Measurements from ENCODE around the gene SDC3.
"Not testable (repeated sequence)": the region's sequence is repeated elsewhere in the genome, so short reads cannot be mapped to it uniquely, and the experiment has no call there.

Gene SDC3, protein sequence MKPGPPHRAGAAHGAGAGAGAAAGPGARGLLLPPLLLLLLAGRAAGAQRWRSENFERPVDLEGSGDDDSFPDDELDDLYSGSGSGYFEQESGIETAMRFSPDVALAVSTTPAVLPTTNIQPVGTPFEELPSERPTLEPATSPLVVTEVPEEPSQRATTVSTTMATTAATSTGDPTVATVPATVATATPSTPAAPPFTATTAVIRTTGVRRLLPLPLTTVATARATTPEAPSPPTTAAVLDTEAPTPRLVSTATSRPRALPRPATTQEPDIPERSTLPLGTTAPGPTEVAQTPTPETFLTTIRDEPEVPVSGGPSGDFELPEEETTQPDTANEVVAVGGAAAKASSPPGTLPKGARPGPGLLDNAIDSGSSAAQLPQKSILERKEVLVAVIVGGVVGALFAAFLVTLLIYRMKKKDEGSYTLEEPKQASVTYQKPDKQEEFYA

DNA sequence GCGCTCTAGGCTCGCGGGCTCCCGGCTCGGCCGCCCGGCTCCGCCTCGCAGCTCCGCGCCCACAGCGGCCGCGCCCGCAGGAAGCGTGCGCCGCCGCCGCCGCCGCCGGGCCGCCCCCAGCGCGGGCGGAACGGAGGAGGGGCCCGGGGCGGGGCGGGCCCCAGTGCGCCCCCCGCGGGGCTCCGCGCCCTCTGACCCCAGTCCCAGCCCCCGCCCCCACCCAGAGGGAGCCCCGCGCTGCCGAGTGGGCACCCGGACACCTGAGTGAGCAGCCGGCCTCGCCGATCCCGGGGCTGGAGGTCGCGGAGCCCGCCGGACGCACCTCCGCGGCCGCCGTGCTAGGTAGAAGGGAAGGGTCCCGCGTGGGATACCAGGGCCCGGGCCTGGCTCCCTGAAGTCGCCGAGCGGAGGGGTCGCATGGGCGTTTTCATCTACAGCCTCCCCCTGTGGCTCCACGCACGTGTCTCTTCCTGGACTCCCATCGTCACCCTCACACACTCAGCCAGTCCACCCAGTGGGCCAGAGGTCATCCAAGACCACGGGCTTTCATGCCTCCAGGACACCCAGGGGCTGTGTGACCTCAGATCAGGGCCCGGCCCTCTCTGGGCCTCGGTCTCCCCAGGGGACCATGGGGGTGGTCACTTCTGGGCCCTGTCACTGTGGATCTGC, at the start of gene SDC3:
SDC3 (minus strand) TSS at position 63 of the 669 bp plus-strand sequence. CDS start 172 bp downstream, outside the sequence.
- no peak for DNase-seq

DNA sequence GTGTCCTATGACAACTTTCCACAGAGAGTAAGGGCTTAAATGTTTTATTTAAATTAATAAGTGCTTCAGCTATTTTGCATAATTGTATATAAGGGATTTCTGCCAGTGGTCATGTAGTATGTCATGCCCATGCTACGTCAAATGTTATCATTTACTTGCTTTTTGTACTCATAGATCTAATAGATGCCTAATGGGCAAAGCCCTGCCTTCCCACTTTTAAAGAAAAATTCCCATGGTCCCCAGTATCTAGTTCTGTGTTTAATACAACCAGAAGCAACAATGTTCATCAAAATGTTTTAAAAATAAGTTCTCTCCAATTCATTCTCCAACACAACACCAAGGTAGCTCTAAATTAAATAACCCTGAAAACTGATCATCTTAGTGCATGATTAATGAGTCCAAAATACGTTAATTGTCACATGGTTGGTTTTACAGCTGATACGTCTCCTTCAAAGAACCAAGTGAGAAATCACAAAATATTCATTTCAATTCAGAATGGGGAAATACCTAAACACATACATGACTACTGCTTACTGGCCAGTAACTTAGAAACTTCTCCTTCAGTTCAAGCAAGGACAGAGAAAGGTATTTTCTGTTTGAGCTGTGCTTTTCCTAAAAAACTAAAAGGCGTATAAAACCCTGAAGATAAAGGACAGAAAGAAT, 49.1 kb upstream of the SDC3 start:
- DNase-seq = no peak

GRCh38 chr1:30955448-30956015, 47.0 kb upstream of the SDC3 start:
- no peak for DNase-seq

- no peak for DNase-seq
Measured at GRCh38 chr1:30953685-30954084, 45.1 kb upstream of the SDC3 start.

DNA sequence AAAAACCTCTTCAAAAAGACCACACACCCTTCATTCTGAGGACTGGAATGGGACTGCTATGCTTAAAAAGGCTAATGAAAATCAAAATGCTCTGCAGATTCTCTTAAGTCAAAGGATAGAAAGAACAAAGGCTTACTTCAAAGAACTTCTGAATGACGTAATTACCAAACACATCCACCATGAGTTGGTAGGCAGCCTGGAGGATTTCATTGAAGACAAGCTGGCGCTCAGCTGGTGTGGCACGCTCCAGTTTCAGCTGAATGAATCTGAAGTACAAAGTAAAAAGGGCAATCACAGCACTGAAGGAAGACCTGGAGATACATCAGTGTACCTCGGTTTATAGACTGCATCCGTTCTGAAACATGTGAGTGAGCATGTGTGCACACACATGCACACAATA, 43.5 kb upstream of the SDC3 start:
- no peak for DNase-seq

- DNase-seq = no peak
Measured at GRCh38 chr1:30950700-30951099, 42.1 kb upstream of the SDC3 start.

DNA sequence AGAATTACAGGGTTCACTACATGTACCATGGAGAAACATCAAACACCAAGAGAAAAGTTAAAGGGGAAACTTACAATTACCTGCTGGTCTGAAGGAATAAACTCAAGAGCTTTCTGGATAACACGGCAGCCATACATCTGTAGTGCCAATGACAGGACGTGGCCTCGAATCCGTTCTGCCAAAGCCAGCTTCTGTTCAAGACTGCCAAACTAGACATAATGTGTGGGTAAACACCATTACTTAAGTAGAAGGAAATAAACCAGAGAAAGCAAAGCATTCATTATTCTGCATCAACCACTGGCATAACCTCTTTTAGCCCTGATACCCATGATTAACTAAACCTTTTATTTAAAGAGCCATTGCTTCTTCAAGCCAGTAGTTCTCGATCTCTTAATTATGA, 41.5 kb upstream of the SDC3 start:
- DNase-seq = no peak

GRCh38 chr1:30949487-30949838, 40.9 kb upstream of the SDC3 start:
- DNase-seq = not testable (repeated sequence)

DNA sequence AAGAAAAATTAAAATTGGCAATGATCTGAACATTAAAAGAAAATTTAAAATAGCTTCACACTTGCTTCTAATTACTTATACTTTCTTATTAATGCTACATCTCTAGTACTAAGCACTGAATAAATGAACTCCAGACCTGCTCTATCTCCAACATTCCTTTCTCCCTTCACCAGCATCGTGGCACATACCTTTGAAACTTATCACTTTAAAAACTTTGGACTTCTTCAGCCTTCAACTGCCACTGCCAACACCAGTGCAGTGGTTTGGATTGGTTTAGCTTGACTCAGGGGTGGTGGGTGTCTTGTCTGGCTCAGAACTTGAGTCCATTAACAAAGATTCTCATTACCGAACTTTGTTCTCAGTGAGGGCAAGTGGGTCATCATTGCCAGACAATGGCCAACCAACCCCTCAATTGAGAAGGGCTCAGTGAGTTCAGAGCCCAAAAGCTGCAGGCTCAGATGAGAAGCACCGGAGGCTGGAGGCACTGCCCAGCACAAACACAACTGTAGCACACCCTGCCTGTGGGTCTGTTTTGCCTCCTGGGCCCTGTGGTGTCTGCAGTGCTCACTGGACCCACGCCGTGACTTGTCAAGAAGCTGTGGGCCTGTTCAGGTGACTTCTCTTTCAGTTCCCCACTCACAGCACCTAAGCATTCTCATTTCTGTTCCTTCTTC, 40.4 kb upstream of the SDC3 start:
- DNase-seq = not testable (repeated sequence)

- no peak for DNase-seq
Measured at GRCh38 chr1:30948278-30948677, 39.7 kb upstream of the SDC3 start.

DNA sequence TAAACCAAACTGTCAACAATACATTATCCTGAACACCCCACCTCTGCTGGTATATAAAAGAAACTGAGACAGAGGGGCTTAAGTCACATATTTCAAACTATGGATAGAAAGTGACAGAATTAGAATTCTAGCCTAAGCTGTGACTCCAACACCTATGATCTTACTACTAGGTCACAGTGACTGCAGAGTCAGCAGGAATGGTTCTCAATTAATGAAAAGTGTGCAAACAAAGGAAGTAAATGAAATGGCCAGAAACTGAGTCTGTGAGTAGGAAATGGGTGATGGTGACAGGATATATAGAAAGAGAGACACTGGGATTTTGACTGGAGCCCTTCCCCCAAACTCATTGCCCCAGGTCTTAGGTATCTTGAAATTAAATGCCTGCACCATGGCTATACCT, 38.7 kb upstream of the SDC3 start:
- DNase-seq = no peak

- no peak for DNase-seq
Measured at GRCh38 chr1:30942326-30942963, 33.9 kb upstream of the SDC3 start.

GRCh38 chr1:30940541-30940940, 32.0 kb upstream of the SDC3 start:
- no peak for DNase-seq

DNA sequence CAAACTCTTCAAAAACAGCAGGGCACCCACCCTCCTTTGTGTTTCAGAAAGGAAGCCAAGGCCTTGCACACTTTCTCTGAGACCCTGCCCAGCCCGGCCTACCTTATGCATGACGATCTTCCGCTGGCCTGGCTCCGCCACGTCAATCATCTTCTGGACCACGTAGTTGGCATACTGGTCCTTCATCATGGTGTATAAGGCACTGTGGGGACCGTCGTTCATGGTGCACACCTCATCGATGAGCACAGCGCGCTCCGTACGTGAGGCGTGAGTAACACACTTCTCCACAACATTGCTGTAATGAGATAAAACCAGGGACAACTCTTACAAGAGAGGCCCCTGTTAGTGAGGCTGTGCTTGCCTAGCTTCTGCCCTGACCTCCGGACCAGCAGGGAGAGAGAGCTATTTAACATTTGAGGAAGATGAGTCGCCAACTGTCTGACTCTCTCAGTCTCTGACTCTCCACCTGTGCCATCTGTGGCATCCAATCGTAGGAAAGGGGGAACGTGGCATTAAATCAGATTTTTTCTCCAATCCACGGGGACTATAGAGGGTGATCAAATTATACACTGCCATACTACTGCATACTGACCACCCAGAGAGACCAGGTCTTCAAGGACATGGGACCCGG, 28.1 kb upstream of the SDC3 start:
- no peak for DNase-seq

DNA sequence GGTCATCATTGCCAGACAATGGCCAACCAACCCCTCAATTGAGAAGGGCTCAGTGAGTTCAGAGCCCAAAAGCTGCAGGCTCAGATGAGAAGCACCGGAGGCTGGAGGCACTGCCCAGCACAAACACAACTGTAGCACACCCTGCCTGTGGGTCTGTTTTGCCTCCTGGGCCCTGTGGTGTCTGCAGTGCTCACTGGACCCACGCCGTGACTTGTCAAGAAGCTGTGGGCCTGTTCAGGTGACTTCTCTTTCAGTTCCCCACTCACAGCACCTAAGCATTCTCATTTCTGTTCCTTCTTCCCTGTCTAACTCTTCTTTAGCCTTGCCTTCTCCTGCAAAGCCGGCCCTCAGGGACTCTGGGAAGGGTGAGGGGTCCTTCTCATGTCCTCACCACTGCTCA, 27.2 kb upstream of the SDC3 start:
- not testable (repeated sequence) for DNase-seq

- DNase-seq = no peak
Measured at GRCh38 chr1:30934613-30935012, 26.1 kb upstream of the SDC3 start.

GRCh38 chr1:30933874-30934252, 25.3 kb upstream of the SDC3 start:
- DNase-seq = no peak

GRCh38 chr1:30930631-30931173, 22.1 kb upstream of the SDC3 start:
- no peak for DNase-seq

- DNase-seq = no peak
Measured at GRCh38 chr1:30929944-30930525, 21.5 kb upstream of the SDC3 start.

- DNase-seq = peak; percentile 33
Measured at GRCh38 chr1:30929135-30929889, 20.8 kb upstream of the SDC3 start.

DNA sequence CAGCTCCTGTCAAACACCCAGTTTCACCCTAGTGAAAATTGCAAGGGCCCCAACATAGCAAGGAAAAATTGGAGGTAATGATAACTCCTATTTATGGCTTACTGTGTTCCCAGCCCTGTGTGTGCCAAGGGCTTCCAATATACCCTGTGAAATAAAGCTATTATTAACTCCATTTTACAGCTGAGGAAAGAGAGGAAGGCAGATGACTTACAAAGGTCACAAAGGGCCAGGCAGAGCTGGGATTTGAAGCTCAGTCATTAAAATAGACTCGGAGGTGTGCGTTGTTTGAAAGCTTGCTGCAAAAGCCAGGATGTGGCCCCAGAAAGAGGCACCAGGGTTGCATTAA, 20.2 kb upstream of the SDC3 start:
- DNase-seq = no peak

Data from SHP77 treated with DMSO at 0.1 percent for 48 hours (cell line).